Measurements from ENCODE around the gene ARHGAP6. TPM values are rescaled to one million over a fixed set of nuclear protein-coding genes. Genes with fewer than 3 reads are reported as not detected.
"Not testable (repeated sequence)": the region's sequence is repeated elsewhere in the genome, so short reads cannot be mapped to it uniquely, and the experiment has no call there.

Gene ARHGAP6
- total RNA-seq, 4 donors from 2014 or later = 17.2 to 47.0 (median 21.6) TPM

- Histone ChIP-seq H3K4me3 (no peak overlapping the region), H3K9me3 (no peaks in the 10 kb centered on the region), H3K4me1 (no peaks in the 10 kb centered on the region), H3K27ac (peak overlapping the region in 1 of 2 donors; percentile 15), H3K27me3 (no peaks in the 10 kb centered on the region), H3K36me3 (no peaks in the 10 kb centered on the region)
- intact Hi-C loops (cut with DNase I; ENCODE audit: low total_unique reads) = loop anchor here (10.0 kb wide), 1 partner anchor 222 kb away; the partner anchor contains the start of gene MSL3
- no peak for TF ChIP-seq CTCF (IDR thresholded peaks at IDR 0.05)
- no peak for TF ChIP-seq POLR2A (IDR thresholded peaks at IDR 0.05)
- DNase-seq = peak in 1 of 2 donors; percentile 23
These were observed 133.2 kb downstream of the ARHGAP6 start for GRCh38 chrX:11532291-11533078.

- no peaks in the 10 kb centered on the region for H3K9me3 ChIP-seq
- no peaks in the 10 kb centered on the region for H3K36me3 ChIP-seq
- no peak overlapping the region for H3K27ac ChIP-seq
- TF ChIP-seq CTCF (IDR thresholded peaks at IDR 0.05) = peak; percentile 22 to 36 (median 32)
- TF ChIP-seq POLR2A (IDR thresholded peaks at IDR 0.05) = no peak
- H3K27me3 ChIP-seq = no peaks in the 10 kb centered on the region
- DNase-seq = no peak
- H3K4me3 ChIP-seq = no peak overlapping the region
- H3K4me1 ChIP-seq = no peaks in the 10 kb centered on the region
- intact Hi-C loops (cut with DNase I; ENCODE audit: low total_unique reads) = loop anchor here (10.0 kb wide), 1 partner anchor 224 kb away; the partner anchor contains the start of gene MSL3
These were observed 134.5 kb downstream of the ARHGAP6 start for GRCh38 chrX:11531226-11531625.

GRCh38 chrX:11530621-11531020 is 135.1 kb downstream of the ARHGAP6 start:
- H3K36me3 ChIP-seq = no peaks in the 10 kb centered on the region
- H3K4me1 ChIP-seq = no peaks in the 10 kb centered on the region
- TF ChIP-seq POLR2A (IDR thresholded peaks at IDR 0.05) = no peak
- no peak for TF ChIP-seq CTCF (IDR thresholded peaks at IDR 0.05)
- H3K27me3 ChIP-seq = no peaks in the 10 kb centered on the region
- no peak for DNase-seq
- intact Hi-C loops (cut with DNase I; ENCODE audit: low total_unique reads) = loop anchor here (10.0 kb wide), 1 partner anchor 224 kb away; the partner anchor contains the start of gene MSL3
- H3K4me3 ChIP-seq = no peak overlapping the region
- H3K9me3 ChIP-seq = no peaks in the 10 kb centered on the region
- H3K27ac ChIP-seq = no peak overlapping the region

- intact Hi-C loops (cut with DNase I; ENCODE audit: low total_unique reads) = no loop called here
- no peaks in the 10 kb centered on the region for H3K4me1 ChIP-seq
- no peaks in the 10 kb centered on the region for H3K36me3 ChIP-seq
- H3K9me3 ChIP-seq = no peaks in the 10 kb centered on the region
- H3K4me3 ChIP-seq = no peak overlapping the region
- H3K27me3 ChIP-seq = no peaks in the 10 kb centered on the region
- no peak overlapping the region for H3K27ac ChIP-seq
- no peak for TF ChIP-seq POLR2A (IDR thresholded peaks at IDR 0.05)
- TF ChIP-seq CTCF (IDR thresholded peaks at IDR 0.05) = no peak
- DNase-seq = no peak
These were observed 137.1 kb downstream of the ARHGAP6 start for GRCh38 chrX:11528623-11529022.

- H3K27me3 ChIP-seq = no peaks in the 10 kb centered on the region
- intact Hi-C loops (cut with DNase I; ENCODE audit: low total_unique reads) = no loop called here
- TF ChIP-seq CTCF (IDR thresholded peaks at IDR 0.05) (no peak), POLR2A (IDR thresholded peaks at IDR 0.05) (no peak)
- DNase-seq = no peak
- no peaks in the 10 kb centered on the region for H3K4me1 ChIP-seq
- no peak overlapping the region for H3K4me3 ChIP-seq
- no peak overlapping the region for H3K27ac ChIP-seq
- H3K36me3 ChIP-seq = no peaks in the 10 kb centered on the region
- no peaks in the 10 kb centered on the region for H3K9me3 ChIP-seq
These were observed 140.0 kb downstream of the ARHGAP6 start for GRCh38 chrX:11525685-11526084.

- intact Hi-C loops (cut with DNase I; ENCODE audit: low total_unique reads); H3K4me3 ChIP-seq; H3K9me3 ChIP-seq; H3K4me1 ChIP-seq; H3K27ac ChIP-seq; DNase-seq; H3K27me3 ChIP-seq; H3K36me3 ChIP-seq: not testable (repeated sequence)
These were observed 146.5 kb downstream of the ARHGAP6 start for GRCh38 chrX:11519234-11519633.

All from uterus (tissue), 4 donors.